ENCODE results near the gene HDHD3. TPM values are rescaled to one million over a fixed set of nuclear protein-coding genes. Genes with fewer than 3 reads are reported as not detected.

HDHD3 gene
- total RNA-seq, 1 experiment from 2014 or later = 15.7 TPM

GRCh38 chr9:113361304-113362018 is 15.3 kb downstream of the HDHD3 start:
- H3K36me3 Mint-ChIP-seq = no peaks in the 10 kb centered on the region
- DNase-seq (ENCODE audit: low spot score) (no peak), ATAC-seq (no peak)
- no peak overlapping the region for H3K4me3 Mint-ChIP-seq
- CTCF ChIA-PET = interaction anchor here (0.7 kb wide), 1 partner anchor 15 kb away, joined by 3 read pairs; the partner anchor contains the start of gene HDHD3
- no peak overlapping the region for H3K27ac Mint-ChIP-seq
- peaks cover 12% of the 10 kb centered on the region for H3K4me1 Mint-ChIP-seq
- POLR2A ChIA-PET = no interaction called here
- TF ChIP-seq NFYB (CRISPR knock-in tag; conservative IDR thresholded peaks at IDR 0.05; ENCODE audit: low read depth) (no peak), NR1H2 (CRISPR knock-in tag; IDR thresholded peaks at IDR 0.05) (no peak), HMGXB4 (CRISPR knock-in tag; IDR thresholded peaks at IDR 0.05) (no peak), ZSCAN18 (CRISPR knock-in tag; IDR thresholded peaks at IDR 0.05) (no peak), ZNF317 (CRISPR knock-in tag; IDR thresholded peaks at IDR 0.05; ENCODE audit: borderline replicate concordance, low read depth) (no peak)
- no peaks in the 10 kb centered on the region for H3K9me3 Mint-ChIP-seq
- H3K27me3 Mint-ChIP-seq (ENCODE audit: low read depth) = no peaks in the 10 kb centered on the region

GRCh38 chr9:113360242-113360842 is 16.4 kb downstream of the HDHD3 start:
- Mint-ChIP-seq H3K27me3 (ENCODE audit: low read depth) (no peaks in the 10 kb centered on the region), H3K9me3 (no peaks in the 10 kb centered on the region), H3K4me3 (no peak overlapping the region), H3K4me1 (peaks cover 12% of the 10 kb centered on the region), H3K36me3 (no peaks in the 10 kb centered on the region), H3K27ac (no peak overlapping the region)
- no peak for TF ChIP-seq AFF4 (CRISPR knock-in tag; IDR thresholded peaks at IDR 0.05; ENCODE audit: borderline replicate concordance)
- TF ChIP-seq PRDM15 (CRISPR knock-in tag; IDR thresholded peaks at IDR 0.05) = peak; percentile 56; the same call in 1 of the 2 replicates
- TF ChIP-seq E2F1 (CRISPR knock-in tag; IDR thresholded peaks at IDR 0.05) = no peak
- no peak for TF ChIP-seq TEAD1 (CRISPR knock-in tag; IDR thresholded peaks at IDR 0.05)
- ChIA-PET CTCF (no interaction called here), POLR2A (no interaction called here)
- ATAC-seq (peak; percentile 82), DNase-seq (ENCODE audit: low spot score) (peak; percentile 37)
